Endothelial cell of umbilical vein (primary cell): ENCODE data around the gene RPS23. TPM values are rescaled to one million over a fixed set of nuclear protein-coding genes. Genes with fewer than 3 reads are reported as not detected.

Source experiments
- BruUV-seq: library from RNA; stranded (reverse); fragments of 400-500 nt; replicated peaks from 2 replicates; lab custom pipeline; 2021; lab: Mats Ljungman, UMichigan
- CTCF ChIA-PET: fragments of 300-600, 350-600 bp; sonication (Branson Sonifier 250); formaldehyde crosslinking; loops from one replicate; lab custom pipeline; 2021; ENCODE audit warnings: antibody characterized with exemption, inconsistent platforms; lab: Charles Lee
- POLR2A ChIA-PET: fragments of 300-600, 350-600 bp; sonication (Branson Sonifier 250); formaldehyde crosslinking; loops from one replicate; lab custom pipeline; 2021; ENCODE audit warnings: antibody characterized with exemption, inconsistent platforms; lab: Charles Lee
- DNase-seq: peaks from one replicate; pipeline ENCODE4 v3.0.0-alpha.2; 2011; ENCODE audit warnings: low read depth, low spot score
- FAIRE-seq: peaks from 2 replicates; lab custom pipeline; 2011; peaks lifted over from hg19 to GRCh38; lab: Jason Lieb, UNC
- H2AFZ ChIP-seq: 2 replicates; pipeline ENCODE4 v1.6.0; 2012; ENCODE audit warnings: low read depth, low read length, control low read depth, inconsistent platforms
- H3K27ac ChIP-seq: 2 replicates; pipeline ENCODE4 v1.5.1; 2011; ENCODE audit warnings: low read depth, mild to moderate bottlenecking, control low read depth, low read length, moderate library complexity; ENCODE audit not compliant: insufficient read depth
- H3K27me3 ChIP-seq, 2 experiments: 2 replicates each; pipeline versions ENCODE4 v1.6.0 to v1.6.1; 2011; ENCODE audit warnings: low read length in 2 of 2, mixed read lengths in 1 of 2; ENCODE audit not compliant: control insufficient read depth in 2 of 2, insufficient read depth in 2 of 2
- H3K36me3 ChIP-seq, 2 experiments: 2 replicates in 1 of 2; 3 replicates in 1 of 2; pipeline ENCODE4 v1.5.1; 2011; ENCODE audit warnings: low read length in 2 of 2, mild to moderate bottlenecking in 1 of 2, moderate library complexity in 1 of 2; ENCODE audit not compliant: control insufficient read depth in 2 of 2, insufficient read depth in 2 of 2; ENCODE audit errors: extremely low read depth in 1 of 2
- H3K4me1 ChIP-seq: 3 replicates; pipeline ENCODE4 v1.5.1; 2011; ENCODE audit warnings: mild to moderate bottlenecking, low read length; ENCODE audit not compliant: control insufficient read depth, insufficient read depth; ENCODE audit errors: extremely low read depth
- H3K4me2 ChIP-seq: 2 replicates; pipeline ENCODE4 v1.6.1; 2011; ENCODE audit warnings: low read length, control low read depth, mixed read lengths; ENCODE audit not compliant: insufficient read depth
- H3K4me3 ChIP-seq, 3 experiments: fragments of 200-600 bp in 1 of 3; sonication (generic), shearing (Covaris generic) in 1 of 3; replicated peaks in 1 of 3; 2 replicates each; pipeline ENCODE4 v1.5.1; 2011 to 2016; ENCODE audit warnings: control low read depth in 3 of 3, low read length in 3 of 3, mild to moderate bottlenecking in 2 of 3, inconsistent platforms in 1 of 3, low read depth in 1 of 3, moderate library complexity in 1 of 3; ENCODE audit not compliant: insufficient read depth in 1 of 3
- H3K79me2 ChIP-seq: 2 replicates; pipeline ENCODE4 v1.6.0; 2012; ENCODE audit warnings: low read length, inconsistent platforms; ENCODE audit not compliant: control insufficient read depth, insufficient read depth
- H3K9ac ChIP-seq: replicated peaks from 2 replicates; pipeline ENCODE3; 2011; ENCODE audit warnings: low read length, control low read depth; ENCODE audit not compliant: insufficient read depth; ENCODE audit errors: extremely low read depth
- H3K9me1 ChIP-seq: replicated peaks from 3 replicates; pipeline ENCODE4 v1.6.0; 2011; ENCODE audit warnings: mild to moderate bottlenecking, low read length; ENCODE audit not compliant: control insufficient read depth, insufficient read depth; ENCODE audit errors: extremely low read depth
- H3K9me3 ChIP-seq: replicated peaks from 2 replicates; pipeline ENCODE4 v1.5.1; 2012; ENCODE audit warnings: low read length, inconsistent platforms; ENCODE audit not compliant: control insufficient read depth, insufficient read depth
- H4K20me1 ChIP-seq: replicated peaks from 2 replicates; pipeline ENCODE3; 2011; ENCODE audit warnings: mild to moderate bottlenecking, low read length; ENCODE audit not compliant: control insufficient read depth, insufficient read depth; ENCODE audit errors: extremely low read depth
- CTCF ChIP-seq, 2 donors: IDR thresholded peaks; 1 replicate in 1 of 2; 2 replicates in 1 of 2; pipeline ENCODE4 v1.5.1; 2011; ENCODE audit warnings: low read length in 2 of 2, mild to moderate bottlenecking in 2 of 2, moderate library complexity in 2 of 2, control low read depth in 1 of 2, inconsistent platforms in 1 of 2, low read depth in 1 of 2; ENCODE audit not compliant: insufficient read depth in 1 of 2; ENCODE audit errors: extremely low read depth in 1 of 2
- EZH2 ChIP-seq: IDR thresholded peaks from 2 replicates; pipeline ENCODE4 v1.6.1; 2012; ENCODE audit warnings: borderline replicate concordance, low read depth, mild to moderate bottlenecking, moderate library complexity, low read length, inconsistent platforms; ENCODE audit not compliant: severe bottlenecking
- FOS ChIP-seq: IDR thresholded peaks from 2 replicates; pipeline ENCODE4 v1.6.1; 2011; ENCODE audit warnings: mild to moderate bottlenecking, low read length, moderate library complexity, borderline replicate concordance; ENCODE audit not compliant: insufficient read depth
- GATA2 ChIP-seq: IDR thresholded peaks from 2 replicates; pipeline ENCODE4 v1.7.0; 2011; ENCODE audit warnings: low read depth, mild to moderate bottlenecking, moderate library complexity, mixed read lengths, low read length; ENCODE audit not compliant: insufficient read length, insufficient read depth
- JUN ChIP-seq: IDR thresholded peaks from 2 replicates; pipeline ENCODE4 v1.6.1; 2011; ENCODE audit warnings: borderline replicate concordance, low read depth; ENCODE audit not compliant: insufficient read length, insufficient read depth
- MAX ChIP-seq: IDR thresholded peaks from 2 replicates; pipeline ENCODE4 v1.6.1; 2011; ENCODE audit not compliant: insufficient read depth, insufficient read length
- MYC ChIP-seq: IDR thresholded peaks from one replicate; pipeline ENCODE4 v1.6.1; 2011; ENCODE audit warnings: mild to moderate bottlenecking, low read depth, low read length
- POLR2A ChIP-seq: IDR thresholded peaks from 2 replicates; pipeline ENCODE4 v1.6.1; 2012; ENCODE audit warnings: low read depth, mild to moderate bottlenecking, control low read depth, low read length
- POLR2AphosphoS5 ChIP-seq: IDR thresholded peaks from 2 replicates; pipeline ENCODE4 v1.6.1; 2012; ENCODE audit warnings: low read depth, mild to moderate bottlenecking, control low read depth, low read length, moderate library complexity; ENCODE audit not compliant: insufficient read depth
- dilution Hi-C: fragments of 300-500 bp; cut with MboI; formaldehyde crosslinking; loops from one replicate; pipeline ENCODE4 v1.15.0; 2019; ENCODE audit warnings: low sequenced_read_pairs; ENCODE audit not compliant: extremely low pct_ligation_motif_present
- intact Hi-C: fragments of 100-400 bp; cut with micrococcal nuclease; formaldehyde crosslinking; loops from one replicate; pipeline ENCODE4 v1.10.0; 2022
- polyA plus RNA-seq, 4 experiments: library from polyadenylated mRNA; depleted of rRNA in 3 of 4; stranded (reverse) in 3 of 4; unstranded in 1 of 4; fragments of >200 nt; gene quantifications; 2 replicates each; pipeline versions ENCODE4 v1.2.1 to v1.2.3, GENCODE V29; 2011 to 2012; ENCODE audit warnings: missing spikeins in 1 of 4
- total RNA-seq: library from RNA; stranded (reverse); gene quantifications from 2 replicates; pipeline ENCODE4 v1.2.3, GENCODE V29; 2021

RPS23 gene
- total and polyA plus RNA-seq, 2 donors (not counting 3 experiments of a cell fraction or from before 2014, with no cell fraction given), result 2,037 to 3,265 TPM

- H3K4me2 ChIP-seq, result no peak overlapping the region
- H2AFZ ChIP-seq, result no peak overlapping the region
- CTCF ChIA-PET, result no interaction called here
- no peak for DNase-seq
- no peak overlapping the region for H3K27ac ChIP-seq
- H3K27me3 ChIP-seq, result no peaks in the 10 kb centered on the region
- H3K4me3 ChIP-seq, result no peak overlapping the region
- POLR2A ChIA-PET, result no interaction called here
- no peak for TF ChIP-seq JUN
- TF ChIP-seq MAX, result no peak
- dilution Hi-C loops (no loop called here), intact Hi-C loops (no loop called here)
- no peak overlapping the region for H3K9ac ChIP-seq
- no peaks in the 10 kb centered on the region for H3K4me1 ChIP-seq
- no TSS peak for BruUV-seq
- H3K9me1 ChIP-seq, result no peaks in the 10 kb centered on the region
- H3K79me2 ChIP-seq, result no peaks in the 10 kb centered on the region
- FAIRE-seq, result no peak
- H3K36me3 ChIP-seq, result no peaks in the 10 kb centered on the region
- H3K9me3 ChIP-seq, result no peaks in the 10 kb centered on the region
- H4K20me1 ChIP-seq, result no peaks in the 10 kb centered on the region
Observed at GRCh38 chr5:82285206-82285605, 7.1 kb upstream of the RPS23 start.

- FAIRE-seq (no peak), DNase-seq (no peak)
- H2AFZ ChIP-seq, result no peak overlapping the region
- no peaks in the 10 kb centered on the region for H3K27me3 ChIP-seq
- dilution Hi-C loops, result no loop called here
- H4K20me1 ChIP-seq, result no peaks in the 10 kb centered on the region
- ChIA-PET CTCF (interaction anchor here (0.9 kb wide), 1 partner anchor 25 kb away, joined by 4 read pairs; no protein-coding TSS in a partner anchor), POLR2A (no interaction called here)
- intact Hi-C loops, result no loop called here
- H3K4me2 ChIP-seq, result no peak overlapping the region
- no peak overlapping the region for H3K27ac ChIP-seq
- H3K9me1 ChIP-seq, result no peaks in the 10 kb centered on the region
- H3K4me3 ChIP-seq, result no peak overlapping the region
- H3K9ac ChIP-seq, result no peak overlapping the region
- H3K9me3 ChIP-seq, result no peaks in the 10 kb centered on the region
- BruUV-seq, result no TSS peak
- no peak for TF ChIP-seq CTCF (IDR thresholded peaks at IDR 0.05; ENCODE audit: extremely low read depth in 1 of 2, insufficient read depth in 1 of 2, low read depth in 1 of 2, low read length in 2 of 2)
- no peak for TF ChIP-seq JUN
- TF ChIP-seq MYC, result no peak
- TF ChIP-seq POLR2AphosphoS5, result no peak
- no peak for TF ChIP-seq FOS
- no peak for TF ChIP-seq MAX
- TF ChIP-seq POLR2A, result no peak
- no peak for TF ChIP-seq GATA2
- no peak for TF ChIP-seq EZH2
- no peaks in the 10 kb centered on the region for H3K36me3 ChIP-seq
- no peaks in the 10 kb centered on the region for H3K79me2 ChIP-seq
- H3K4me1 ChIP-seq, result no peaks in the 10 kb centered on the region
Observed at GRCh38 chr5:82283893-82284292, 5.7 kb upstream of the RPS23 start.
